ENCODE results near the gene RSRP1.
"Not testable (repeated sequence)": the region's sequence is repeated elsewhere in the genome, so short reads cannot be mapped to it uniquely, and the experiment has no call there.

RSRP1 gene, protein sequence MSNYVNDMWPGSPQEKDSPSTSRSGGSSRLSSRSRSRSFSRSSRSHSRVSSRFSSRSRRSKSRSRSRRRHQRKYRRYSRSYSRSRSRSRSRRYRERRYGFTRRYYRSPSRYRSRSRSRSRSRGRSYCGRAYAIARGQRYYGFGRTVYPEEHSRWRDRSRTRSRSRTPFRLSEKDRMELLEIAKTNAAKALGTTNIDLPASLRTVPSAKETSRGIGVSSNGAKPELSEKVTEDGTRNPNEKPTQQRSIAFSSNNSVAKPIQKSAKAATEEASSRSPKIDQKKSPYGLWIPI

DNA sequence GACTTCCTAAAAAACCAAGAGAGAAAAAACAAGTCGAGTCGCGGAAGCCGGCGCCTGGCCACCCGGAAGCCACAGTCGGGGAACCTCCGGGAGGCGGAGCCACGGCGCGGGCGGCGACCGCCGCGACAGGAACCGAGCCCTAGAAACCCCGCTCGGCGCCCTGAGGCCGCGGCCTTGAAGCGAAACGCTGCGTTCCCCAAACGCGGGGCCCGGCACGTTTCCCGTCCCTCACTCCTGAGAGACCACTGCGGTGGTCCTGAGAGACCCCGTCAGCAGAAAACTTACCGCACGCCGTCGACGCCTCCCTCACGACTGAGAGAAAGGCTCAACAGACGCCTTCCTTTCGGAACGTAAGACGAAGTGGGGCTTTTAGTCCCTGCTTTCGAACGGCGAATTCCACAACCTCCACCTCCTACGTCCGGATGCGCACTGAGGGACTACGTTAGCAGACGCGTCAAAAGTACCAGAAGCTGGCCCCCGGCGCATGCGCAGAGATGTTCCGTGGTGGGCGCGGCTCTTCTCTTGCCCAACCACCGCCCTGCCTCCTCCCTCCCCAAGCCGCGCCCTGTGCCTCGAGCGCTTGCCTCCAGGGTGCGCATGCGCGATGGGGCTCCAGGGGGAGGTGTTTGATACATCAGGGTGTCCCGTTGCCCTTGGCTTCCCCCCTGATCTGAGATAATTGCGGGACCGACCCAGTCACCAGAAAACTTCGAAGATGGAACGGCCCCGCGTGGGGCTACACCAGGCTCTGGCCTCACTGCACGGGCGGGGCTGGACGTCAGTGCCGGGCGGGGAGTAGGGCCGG is at the start of gene RSRP1:
RSRP1 (minus strand) TSS at position 431 of the 805 bp plus-strand sequence. CDS start 491 bp downstream, outside the sequence.
- peak; percentile 100 for DNase-seq

DNA sequence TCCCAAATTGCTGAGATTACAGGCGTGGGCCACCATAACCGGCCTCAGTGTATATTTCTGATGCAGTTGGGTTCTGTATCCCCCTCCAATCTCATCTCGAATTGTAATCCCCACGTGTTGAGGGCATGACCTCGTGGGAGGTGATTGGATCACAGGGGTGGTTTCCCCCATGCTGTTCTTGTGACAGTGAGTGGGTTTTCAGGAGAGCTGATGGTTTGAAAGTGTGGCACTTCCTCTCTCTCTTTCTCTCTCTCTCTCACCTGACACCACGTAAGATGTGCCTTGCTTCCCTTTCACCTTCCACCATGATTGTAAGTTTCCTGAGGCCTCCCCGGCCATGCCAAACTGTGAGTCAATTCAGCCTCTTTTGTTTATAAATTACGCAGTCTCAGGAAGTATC is 49.2 kb upstream of the RSRP1 start:
- DNase-seq: not testable (repeated sequence)

DNA sequence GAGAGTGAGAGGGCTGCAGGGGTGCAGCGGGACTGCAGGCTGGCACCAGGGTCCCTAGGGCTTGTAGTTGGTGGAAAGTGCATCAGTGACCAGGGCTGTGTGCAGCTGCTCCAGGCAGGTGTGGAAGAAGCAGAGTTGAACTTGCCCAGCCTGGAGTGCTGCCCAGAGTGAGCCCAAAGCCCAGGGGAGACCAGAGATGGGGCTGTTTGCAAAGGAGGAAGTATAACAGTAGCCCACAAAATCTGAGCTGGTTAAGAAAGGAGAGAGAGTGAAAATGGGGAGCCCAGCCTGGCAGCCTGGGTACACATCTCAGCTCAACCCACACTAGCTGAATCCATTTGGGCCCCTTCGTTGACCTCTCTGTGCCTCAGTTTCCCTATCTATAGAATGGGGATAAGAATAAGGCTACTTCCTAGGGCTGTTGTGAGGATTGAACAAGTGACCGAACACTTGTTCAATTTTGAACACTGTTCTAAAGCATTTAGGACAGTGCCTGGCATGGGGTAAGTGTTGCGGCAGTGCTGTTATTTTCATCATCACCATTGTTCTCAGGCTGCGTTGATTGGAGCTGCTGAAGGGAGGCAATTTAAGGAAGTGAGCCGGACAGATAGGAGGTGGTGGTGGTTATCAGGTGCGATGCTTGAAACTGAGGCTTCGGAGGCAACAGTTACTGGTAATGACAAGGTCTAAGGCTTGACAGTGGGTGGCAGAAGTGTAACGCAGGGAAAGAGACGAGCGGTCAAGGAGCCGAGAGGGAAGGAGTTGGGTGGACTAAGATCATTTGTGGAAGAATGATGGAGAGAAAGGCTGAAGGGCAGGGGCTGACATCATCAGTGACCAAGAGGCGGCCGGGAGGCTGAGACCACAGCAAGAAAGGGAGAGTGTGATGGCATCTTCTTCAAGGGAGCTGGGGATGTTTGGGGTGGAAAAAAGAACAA is 47.9 kb upstream of the RSRP1 start:
- DNase-seq: not testable (repeated sequence)

DNA sequence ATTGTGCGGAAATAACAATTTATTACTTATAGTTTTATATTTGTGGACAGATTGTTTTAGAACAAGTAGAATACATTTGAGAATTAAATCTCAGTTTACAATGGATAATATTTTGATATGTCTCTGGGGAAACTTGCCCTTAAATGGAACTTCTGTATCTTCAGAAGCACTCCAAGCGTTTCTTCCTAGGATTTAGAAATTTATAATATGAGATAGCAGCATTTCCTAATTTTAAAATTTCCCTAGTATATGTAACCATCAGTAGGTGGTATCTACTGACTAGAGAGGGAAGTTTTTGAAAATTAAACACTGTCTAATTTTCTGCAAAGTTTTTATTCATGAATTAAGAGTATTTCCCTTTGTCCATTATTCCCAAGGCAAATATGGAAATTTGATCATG is 46.2 kb upstream of the RSRP1 start:
- DNase-seq: not testable (repeated sequence)

DNA sequence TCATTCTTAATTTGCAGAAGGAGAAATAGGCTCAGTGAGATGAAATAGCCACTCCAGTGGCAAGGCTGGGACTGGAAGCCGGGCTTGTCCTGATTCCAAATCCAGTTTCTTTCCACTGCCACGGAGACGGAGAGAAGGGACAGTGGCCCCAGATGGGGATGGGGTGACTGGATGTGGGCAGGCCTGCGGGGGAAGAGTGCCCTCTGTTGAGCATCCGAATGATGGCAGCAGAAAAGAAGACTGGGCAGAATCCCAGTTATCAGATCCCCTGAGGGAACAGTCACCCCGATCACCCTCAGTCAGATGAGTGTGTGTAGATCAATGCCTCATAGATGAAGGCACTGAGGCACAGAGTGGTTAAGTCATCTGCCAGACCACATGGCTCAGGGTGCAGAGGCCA is 42.8 kb upstream of the RSRP1 start:
- not testable (repeated sequence) for DNase-seq

DNA sequence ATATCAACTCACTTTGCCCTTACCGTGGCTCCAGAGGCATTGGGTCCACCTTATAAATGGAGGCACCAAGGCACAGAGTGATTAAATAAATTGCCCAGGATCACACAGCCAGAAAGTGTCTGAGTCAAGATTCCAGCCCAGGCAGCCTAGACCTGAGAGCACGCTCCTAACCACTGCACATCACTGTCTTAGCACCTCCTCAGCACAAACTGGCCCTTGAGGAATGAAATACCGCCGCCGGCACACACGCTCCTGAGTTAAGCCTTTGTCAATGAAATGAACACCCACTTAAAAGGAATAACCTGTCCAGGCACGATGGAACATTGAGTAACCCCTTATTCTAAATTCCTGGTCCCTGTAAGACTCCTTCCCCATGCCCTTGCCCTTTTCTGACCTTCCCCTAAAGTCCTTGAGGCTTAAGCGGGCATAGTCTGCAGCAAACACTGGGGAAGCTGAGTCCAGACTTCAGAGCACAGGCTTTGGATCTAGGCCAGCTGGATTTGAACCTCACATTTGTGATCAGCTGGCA is 41.4 kb upstream of the RSRP1 start:
- not testable (repeated sequence) for DNase-seq

DNA sequence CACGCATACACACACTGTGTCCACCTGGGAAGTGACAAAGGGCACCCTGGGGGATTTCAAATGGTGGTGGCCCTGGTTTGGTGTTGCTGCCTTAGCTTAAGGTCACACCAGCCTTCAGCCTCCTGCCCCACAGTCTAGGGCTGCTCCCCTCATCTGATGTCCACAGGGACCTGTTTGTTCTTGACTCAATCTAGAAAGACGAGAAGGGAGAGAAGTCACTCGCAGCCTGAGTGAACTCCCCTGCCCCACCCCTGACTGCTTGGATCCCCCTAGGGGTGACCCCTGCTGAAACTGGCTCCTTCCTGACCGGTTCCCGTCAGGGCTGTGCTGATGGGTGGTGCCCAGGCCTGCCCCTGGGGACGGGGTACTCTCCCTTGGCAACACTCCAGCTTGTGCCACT is 39.9 kb upstream of the RSRP1 start:
- DNase-seq: not testable (repeated sequence)

DNA sequence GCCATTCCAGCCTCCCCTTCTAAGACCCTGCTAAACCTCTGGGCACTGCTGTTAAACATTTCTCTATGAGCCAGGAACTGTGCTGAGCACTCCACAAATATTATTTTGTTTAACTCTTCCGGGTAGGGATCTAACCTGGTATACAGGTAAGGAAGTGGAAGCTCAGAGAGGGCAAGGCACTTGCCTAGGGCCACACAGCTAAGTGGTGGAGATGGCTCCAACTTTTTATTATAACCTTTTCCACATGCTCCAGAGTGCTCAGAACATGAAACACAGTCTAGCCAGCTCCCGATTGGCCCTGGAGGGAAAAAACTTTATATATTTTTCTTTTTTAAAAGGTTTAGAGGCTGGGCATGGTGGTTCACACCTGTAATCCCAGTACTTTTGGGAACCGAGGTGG is 38.6 kb upstream of the RSRP1 start:
- DNase-seq: not testable (repeated sequence)

DNA sequence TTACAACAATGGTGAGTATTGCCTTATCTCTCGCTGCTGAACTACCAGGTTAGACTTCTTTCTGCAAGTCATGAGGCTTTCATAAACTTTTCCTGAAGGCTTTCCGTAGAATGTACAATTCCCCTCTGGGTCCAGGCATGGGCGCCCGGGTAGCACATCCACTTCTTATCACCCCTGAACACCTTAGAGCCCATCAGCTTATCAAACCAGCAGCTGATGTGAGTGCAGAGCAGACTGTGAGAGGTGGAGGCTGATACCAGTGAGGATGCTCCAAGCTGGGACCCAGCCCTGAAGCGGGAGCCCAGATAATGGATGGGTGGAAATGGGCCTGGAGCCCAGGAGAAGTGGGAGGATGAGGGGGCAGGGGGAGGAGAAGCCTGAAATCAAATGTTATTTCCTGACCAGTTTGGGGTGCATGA is 32.4 kb upstream of the RSRP1 start:
- not testable (repeated sequence) for DNase-seq

DNA sequence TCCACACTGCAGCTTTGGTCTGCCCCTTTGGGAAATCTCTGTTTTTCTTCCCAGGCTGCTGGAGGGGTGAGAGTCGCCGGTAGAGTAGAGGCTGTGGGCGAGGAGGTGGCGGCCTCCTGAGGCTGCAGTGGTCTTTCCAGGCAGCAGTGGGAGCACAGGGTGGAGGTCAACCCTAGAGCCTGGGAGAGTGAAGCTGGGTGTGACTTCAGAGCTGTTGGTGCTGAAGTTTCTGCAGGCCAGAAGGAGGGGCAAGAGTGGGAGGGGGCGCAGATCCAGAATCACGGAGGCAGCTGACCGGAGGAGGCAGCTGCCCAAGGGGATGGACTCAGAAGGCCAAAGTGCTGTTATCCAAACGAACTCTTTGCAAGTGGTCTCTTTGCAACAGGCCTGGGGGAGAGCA is 31.5 kb upstream of the RSRP1 start:
- DNase-seq: not testable (repeated sequence)

DNA sequence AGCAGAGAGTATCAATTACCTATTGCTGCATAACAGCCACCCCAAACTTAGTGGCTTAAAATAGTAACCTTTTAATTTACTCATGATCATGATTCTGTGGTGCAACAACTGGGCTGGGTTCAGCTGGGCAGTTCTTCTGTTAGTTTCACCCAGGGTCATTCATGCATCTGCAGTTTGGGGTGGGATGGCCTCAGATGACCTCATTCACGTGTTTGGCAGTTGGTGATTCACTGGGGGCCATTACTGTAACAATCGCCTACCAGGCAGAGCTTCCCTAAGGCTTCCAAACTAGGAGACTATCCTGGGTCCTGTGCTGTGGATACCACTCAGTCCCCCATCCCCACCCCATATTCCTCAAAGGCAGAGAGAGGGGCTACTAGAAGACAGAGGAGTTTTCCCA is 31.1 kb upstream of the RSRP1 start:
- not testable (repeated sequence) for DNase-seq

DNA sequence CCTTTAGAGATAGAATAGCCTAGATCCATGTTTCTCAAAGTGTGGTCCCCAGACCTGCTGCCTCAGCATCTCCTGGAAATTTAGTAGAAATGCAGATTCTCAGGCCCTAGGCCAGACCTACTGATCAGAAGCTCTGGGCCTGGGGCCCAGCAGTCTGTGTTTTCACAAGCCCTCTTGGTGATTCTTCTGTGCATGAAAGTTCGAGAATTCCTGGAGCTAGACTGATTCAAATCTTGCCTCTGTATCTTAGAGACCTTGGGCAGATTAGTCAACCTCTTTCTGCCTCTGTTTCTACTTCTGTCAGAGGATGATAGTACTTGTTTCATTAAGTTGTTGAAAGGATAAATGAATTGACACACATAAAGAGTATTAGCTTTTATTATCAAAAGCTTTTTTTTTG is 30.0 kb upstream of the RSRP1 start:
- not testable (repeated sequence) for DNase-seq

DNA sequence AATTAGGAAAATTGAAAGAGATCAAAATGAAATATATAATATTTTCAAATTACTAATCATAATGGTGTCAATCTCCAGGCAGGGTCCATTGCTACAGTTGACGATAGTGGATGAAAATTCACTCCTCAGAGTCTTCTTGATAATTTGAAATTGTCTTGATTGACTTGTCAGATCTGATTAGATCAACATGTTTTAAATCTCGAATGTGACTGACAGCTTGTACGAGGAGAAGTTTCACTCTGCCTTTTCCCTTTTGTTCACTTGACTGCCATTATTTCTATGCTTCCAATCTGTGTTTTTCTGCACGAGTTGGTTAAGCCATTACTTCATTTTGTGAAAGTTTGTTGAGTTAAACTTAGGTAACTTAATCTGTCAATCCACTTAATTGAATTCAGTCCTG is 28.4 kb upstream of the RSRP1 start:
- DNase-seq: not testable (repeated sequence)

DNA sequence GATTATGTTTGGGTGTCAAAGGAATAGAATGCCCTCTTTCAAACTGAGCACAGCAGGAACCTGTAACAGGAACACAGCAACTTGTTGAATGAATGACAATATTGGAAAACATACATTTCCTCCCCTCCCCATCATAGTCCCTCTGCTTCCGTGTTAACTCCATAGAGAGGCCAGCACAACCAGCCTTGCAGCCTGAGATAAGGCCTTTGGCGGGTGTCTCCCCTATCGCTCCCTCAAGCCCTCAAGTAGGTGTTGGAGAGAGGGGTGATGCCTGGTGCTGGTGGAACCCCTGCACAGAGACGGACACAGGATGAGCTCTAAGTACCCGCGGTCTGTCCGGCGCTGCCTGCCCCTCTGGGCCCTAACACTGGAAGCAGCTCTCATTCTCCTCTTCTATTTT is 25.0 kb upstream of the RSRP1 start, which contains the start of gene RHD:
RHD (plus strand) TSS at position 272 of the 400 bp plus-strand sequence; CDS start at position 311, 39 bp downstream.
- not testable (repeated sequence) for DNase-seq

DNA sequence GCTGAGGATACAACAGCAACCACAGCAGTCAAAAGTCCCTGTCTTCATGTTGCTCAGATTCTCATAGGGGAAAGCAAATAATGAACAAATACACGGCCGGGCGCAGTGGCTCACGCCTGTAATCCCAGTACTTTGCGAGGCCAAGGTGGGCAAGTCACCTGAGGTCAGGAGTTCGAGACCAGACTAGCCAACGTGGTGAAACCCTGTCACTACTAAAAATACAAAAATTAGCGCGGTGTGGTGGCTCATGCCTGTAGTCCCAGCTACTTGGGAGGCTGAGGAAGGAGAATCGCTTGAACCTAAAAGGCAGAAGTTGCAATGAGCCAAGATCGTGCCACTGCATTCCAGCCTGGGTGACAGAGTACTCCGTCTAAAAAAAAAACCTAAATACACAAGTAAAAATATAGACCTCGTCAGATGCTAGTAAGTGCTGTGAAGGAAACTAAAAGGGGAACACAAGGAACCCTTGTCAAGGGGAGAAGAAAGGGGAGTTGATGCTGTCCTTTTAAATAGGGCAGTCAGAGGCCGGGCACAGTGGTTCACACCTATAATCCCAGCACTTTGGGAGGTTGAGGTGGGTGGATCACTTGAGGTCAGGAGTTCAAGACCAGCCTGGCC is 21.0 kb upstream of the RSRP1 start:
- not testable (repeated sequence) for DNase-seq

DNA sequence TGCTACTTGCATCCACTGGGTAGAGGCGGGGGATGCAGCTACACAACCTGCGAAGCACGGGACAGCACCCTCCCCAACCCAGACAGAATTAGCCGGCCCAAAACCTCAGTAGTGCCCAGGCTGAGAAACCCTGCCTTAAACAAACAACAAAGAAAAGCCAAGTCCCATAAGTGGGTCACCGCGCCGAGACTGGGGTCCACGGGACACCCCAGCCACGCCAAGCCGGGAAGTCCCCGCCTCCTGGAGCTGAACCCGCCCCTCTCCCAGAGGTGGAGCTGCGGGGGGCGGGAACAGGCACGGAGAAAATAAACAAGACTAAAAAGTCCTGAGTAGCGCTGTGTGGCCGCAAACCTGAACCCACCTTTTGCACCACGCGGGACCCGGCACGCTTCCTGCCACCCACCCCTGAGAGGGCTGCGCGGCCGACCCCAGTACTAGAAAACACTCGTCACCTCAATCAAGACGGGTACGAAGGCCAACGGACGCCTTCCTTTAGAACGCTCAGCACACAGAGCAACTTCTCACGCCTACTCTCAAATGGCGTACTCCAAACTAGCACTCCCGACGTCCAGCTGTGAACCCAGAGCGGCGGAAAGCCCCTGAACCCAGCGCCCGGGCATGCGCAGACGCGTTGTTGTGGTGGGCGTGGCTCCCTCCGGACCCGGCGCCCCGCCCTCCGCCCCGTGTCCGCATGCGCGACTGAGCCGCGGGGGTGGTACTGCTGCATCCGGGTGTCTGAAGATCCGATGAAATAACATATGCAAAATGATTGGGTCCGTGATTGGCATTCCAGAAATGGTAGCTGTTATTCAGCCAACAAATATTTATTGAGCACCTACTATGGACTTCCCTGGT is 20.3 kb upstream of the RSRP1 start:
- peak; percentile 86 for DNase-seq

DNA sequence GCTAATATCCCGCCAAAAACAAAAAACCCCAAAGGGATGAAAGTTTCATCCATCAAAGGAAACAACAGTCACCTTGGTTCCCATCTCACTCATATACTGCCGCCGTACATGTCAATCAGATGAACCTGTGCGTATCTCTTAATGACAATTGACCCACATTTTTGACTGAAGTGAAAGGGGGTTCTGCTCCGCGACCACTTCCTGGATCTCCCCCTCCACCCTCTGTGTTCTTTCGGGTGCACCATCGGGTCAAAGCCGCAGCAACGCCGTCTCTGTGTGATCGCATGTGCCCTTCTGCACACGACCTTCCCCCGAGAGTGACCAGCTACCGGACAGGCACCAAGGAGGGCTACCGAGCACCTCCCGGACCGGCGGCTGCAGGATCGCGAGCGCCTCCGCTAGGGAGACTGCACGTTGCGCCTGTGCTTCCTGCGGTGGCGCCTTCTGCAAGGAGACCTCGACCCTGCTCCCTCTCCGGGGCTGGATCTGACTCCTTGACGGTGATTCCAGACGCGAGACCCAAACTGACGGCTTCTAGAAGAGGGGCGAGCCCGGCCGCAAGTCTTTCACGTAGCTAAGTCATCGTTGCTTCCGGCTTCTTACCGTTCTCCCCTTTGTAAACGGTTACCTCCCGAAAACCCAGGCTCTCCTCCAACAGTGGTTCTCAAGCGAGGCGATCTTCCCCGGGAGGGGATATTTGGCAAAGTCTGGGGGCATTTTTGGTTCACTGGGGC is 19.5 kb upstream of the RSRP1 start:
- DNase-seq: not testable (repeated sequence)

DNA sequence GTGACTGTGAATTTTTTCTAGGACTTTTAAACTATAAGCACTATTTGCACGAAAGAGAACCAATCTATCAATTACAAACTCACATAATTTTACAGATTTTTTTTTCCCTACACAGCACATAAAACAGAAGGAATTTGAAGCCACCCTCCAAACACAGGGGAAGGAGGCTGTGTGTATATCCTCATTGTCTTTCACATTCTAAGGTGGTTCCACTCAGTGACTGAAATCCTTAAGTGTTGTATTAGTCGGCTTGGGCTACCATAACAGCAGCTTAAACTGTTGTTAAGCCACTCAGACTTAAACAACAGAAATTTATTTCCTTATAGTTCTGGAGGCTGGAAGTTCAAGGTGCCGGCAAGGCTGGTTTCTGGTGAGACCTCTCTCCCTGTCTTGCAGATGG is 13.1 kb upstream of the RSRP1 start:
- DNase-seq: not testable (repeated sequence)

DNA sequence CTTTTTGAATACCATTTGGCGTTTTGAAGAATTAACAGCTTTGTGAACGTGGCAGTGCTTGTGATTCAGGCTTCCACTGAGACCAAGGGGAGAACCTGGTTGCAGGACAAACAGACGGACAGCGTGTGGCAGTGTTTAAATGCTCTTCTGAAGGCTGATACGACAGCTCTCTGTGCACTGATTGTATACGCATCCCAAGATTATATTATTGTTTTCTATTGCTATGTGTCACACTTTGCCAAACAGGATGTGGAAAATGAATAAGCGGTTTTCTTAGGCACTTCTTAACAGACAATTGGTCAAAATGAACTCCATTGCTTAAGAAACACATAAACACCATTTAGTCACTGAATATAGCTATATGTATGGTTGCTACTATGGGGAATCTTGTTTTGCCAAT is 12.6 kb upstream of the RSRP1 start:
- not testable (repeated sequence) for DNase-seq

DNA sequence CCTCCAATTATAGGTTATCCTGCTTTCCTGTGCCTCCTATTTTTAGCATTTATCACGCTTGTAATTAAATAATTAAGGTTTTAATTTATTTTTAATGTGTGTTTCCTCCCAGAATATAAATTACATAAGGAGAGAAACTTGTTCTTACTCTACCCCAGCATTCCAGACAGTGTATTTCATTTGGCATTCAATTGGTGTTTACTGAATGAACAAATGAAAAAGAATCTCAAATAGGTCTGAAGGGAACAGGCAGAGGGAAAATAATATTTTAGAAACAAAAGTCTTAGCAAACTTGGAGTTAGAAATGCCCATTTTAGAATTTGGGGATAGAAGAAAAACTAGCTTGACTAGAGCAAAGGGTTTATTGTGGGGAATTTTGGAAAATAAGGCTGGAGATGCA is 9.9 kb upstream of the RSRP1 start:
- no peak for DNase-seq

Measured in activated naive CD4-positive, alpha-beta T cell treated with Interleukin-2 at 50 U/mL for 16 hours (primary cell).